RWPE2 (cell line): ENCODE data around the gene USF3.

Experiments
- ATAC-seq: fragments of 200-7000 bp; cut with Tn5 transposase; 3 replicates; pipeline ENCODE4 v1.9.1; 2021; ENCODE audit warnings: low read depth
- DNase-seq: peaks from one replicate; pipeline ENCODE4 v3.0.0-alpha.2; 2020; ENCODE audit warnings: low spot score
- H3K27ac ChIP-seq: fragments of 450-650 bp; 2 replicates; pipeline ENCODE4 v1.5.1; 2017; ENCODE audit warnings: mild to moderate bottlenecking; ENCODE audit not compliant: poor library complexity, severe bottlenecking
- H3K27me3 ChIP-seq: fragments of 250-450 bp; sonication (Bioruptor Pico); 2 replicates; pipeline ENCODE4 v1.5.1; 2021; ENCODE audit warnings: mild to moderate bottlenecking, moderate library complexity; ENCODE audit not compliant: insufficient read depth, poor library complexity, severe bottlenecking
- H3K36me3 ChIP-seq: fragments of 250-450 bp; sonication (Bioruptor Pico); 2 replicates; pipeline ENCODE4 v1.5.1; 2020; ENCODE audit warnings: low read depth, mild to moderate bottlenecking, moderate library complexity
- H3K4me1 ChIP-seq: fragments of 250-450 bp; sonication (Bioruptor Pico); 2 replicates; pipeline ENCODE4 v1.5.1; 2021; ENCODE audit warnings: mild to moderate bottlenecking, moderate library complexity; ENCODE audit not compliant: insufficient read depth, poor library complexity, severe bottlenecking
- H3K4me3 ChIP-seq: fragments of 250-450 bp; sonication (Bioruptor Pico); 2 replicates; pipeline ENCODE4 v1.5.1; 2021; ENCODE audit warnings: mild to moderate bottlenecking, moderate library complexity; ENCODE audit not compliant: severe bottlenecking
- H3K9me3 ChIP-seq: fragments of 250-450 bp; sonication (Bioruptor Pico); 2 replicates; pipeline ENCODE4 v1.5.1; 2021; ENCODE audit warnings: mild to moderate bottlenecking, moderate library complexity; ENCODE audit not compliant: severe bottlenecking
- TF ChIP-seq, protein P1 (sequence below): fragments of 450-650 bp; IDR thresholded peaks from one replicate; pipeline ENCODE4 v1.5.1; 2017; ENCODE audit warnings: mild to moderate bottlenecking, moderate library complexity; ENCODE audit not compliant: poor library complexity, severe bottlenecking

USF3 gene

GRCh38 chr3:113634782-113635474 is 61.5 kb downstream of the USF3 start:
- H3K4me3 ChIP-seq = no peak overlapping the region

GRCh38 chr3:113631573-113631972 is 64.9 kb downstream of the USF3 start:
- ATAC-seq = no peak
- H3K4me3 ChIP-seq = no peak overlapping the region
- TF ChIP-seq, protein P1, sequence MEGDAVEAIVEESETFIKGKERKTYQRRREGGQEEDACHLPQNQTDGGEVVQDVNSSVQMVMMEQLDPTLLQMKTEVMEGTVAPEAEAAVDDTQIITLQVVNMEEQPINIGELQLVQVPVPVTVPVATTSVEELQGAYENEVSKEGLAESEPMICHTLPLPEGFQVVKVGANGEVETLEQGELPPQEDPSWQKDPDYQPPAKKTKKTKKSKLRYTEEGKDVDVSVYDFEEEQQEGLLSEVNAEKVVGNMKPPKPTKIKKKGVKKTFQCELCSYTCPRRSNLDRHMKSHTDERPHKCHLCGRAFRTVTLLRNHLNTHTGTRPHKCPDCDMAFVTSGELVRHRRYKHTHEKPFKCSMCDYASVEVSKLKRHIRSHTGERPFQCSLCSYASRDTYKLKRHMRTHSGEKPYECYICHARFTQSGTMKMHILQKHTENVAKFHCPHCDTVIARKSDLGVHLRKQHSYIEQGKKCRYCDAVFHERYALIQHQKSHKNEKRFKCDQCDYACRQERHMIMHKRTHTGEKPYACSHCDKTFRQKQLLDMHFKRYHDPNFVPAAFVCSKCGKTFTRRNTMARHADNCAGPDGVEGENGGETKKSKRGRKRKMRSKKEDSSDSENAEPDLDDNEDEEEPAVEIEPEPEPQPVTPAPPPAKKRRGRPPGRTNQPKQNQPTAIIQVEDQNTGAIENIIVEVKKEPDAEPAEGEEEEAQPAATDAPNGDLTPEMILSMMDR = no peak

More at GRCh38 chr3:113634782-113635474, 61.5 kb downstream of the USF3 start:
- Histone ChIP-seq H3K4me1 (no peaks in the 10 kb centered on the region), H3K9me3 (no peaks in the 10 kb centered on the region), H3K27me3 (no peaks in the 10 kb centered on the region), H3K27ac (no peak overlapping the region), H3K36me3 (no peaks in the 10 kb centered on the region)
- ATAC-seq = no peak
- TF ChIP-seq, protein P1 = no peak
- no peak for DNase-seq

DNA sequence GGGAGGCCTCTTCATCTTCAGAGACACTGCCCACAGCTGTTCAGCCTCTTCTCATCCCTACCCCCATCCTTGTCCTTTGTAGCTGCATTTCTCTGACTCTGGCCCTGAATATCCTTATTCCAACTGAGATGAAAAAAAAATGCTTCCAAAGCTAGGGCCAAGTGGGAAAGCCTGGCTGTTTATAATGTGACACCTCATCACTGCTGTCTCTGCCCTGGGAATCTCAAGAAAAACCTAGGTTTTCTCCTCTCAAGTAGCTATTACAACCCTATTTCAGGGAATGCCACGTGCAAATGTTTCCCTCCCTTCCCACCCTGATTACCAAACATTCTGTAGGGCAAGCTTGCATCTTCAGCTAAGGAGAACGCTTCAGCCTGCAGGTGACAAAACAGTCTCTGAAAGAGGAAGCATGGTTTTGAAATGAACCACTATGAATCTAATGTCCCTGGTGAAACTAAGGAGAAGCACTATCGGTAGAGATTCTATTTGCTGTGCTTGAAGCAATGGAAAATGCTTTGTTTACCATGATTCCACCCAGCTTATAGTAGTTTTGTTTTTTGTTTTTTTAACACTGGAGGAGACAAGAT is 65.4 kb downstream of the USF3 start:
- Histone ChIP-seq H3K4me1 (peaks cover 4% of the 10 kb centered on the region), H3K27me3 (no peaks in the 10 kb centered on the region), H3K27ac (no peak overlapping the region), H3K9me3 (no peaks in the 10 kb centered on the region), H3K36me3 (no peaks in the 10 kb centered on the region), H3K4me3 (no peak overlapping the region)
- DNase-seq (no peak), ATAC-seq (no peak)
- TF ChIP-seq, protein P1 = no peak

More at GRCh38 chr3:113631573-113631972, 64.9 kb downstream of the USF3 start:
- H3K27ac ChIP-seq = no peak overlapping the region
- DNase-seq = no peak
- no peaks in the 10 kb centered on the region for H3K36me3 ChIP-seq
- H3K9me3 ChIP-seq = no peaks in the 10 kb centered on the region
- peaks cover 4% of the 10 kb centered on the region for H3K4me1 ChIP-seq
- H3K27me3 ChIP-seq = no peaks in the 10 kb centered on the region

DNA sequence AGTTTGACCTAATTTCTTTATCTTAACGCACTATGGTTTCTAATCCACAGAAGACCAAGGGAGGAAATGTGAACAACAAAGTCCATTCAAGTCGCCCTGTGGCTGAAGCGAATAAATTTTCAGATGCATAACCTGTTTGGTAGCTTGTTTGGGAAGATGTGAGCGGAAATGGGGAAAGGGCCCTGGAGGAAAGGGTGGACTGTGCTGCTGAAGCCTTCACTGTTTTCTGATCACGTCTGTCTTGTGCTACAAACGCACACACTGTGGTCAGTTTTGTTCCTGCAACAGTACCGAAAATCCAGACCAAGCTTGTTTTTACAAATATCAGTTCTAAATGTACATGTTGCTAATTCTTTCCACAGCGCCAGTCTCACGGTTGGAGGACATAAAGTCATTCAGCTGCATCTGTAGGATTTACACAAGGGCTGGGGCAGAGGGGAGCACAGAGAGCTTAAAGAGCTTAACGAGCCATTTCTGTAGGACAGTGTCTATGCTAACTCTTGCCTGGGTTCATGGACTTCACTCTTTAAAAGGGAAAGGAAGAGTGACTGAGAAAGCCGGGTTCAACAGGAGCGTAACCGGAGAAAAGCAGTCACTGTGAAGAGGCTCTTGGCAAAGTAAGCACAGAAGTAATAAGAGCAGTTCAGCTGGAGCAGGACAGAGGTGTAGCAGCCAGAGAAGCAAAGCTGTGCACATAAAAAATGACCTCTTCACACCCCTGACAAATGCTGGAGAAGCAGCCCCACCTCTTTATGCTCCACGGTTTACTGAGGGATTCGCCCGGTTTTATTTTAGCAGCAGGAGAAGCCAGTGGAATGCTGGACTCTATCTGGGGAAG is 66.6 kb downstream of the USF3 start:
- ATAC-seq = no peak
- H3K27ac ChIP-seq = no peak overlapping the region
- no peaks in the 10 kb centered on the region for H3K27me3 ChIP-seq
- no peak overlapping the region for H3K4me3 ChIP-seq
- TF ChIP-seq, protein P1 = no peak
- H3K4me1 ChIP-seq = peaks cover 4% of the 10 kb centered on the region
- no peaks in the 10 kb centered on the region for H3K36me3 ChIP-seq
- no peaks in the 10 kb centered on the region for H3K9me3 ChIP-seq
- no peak for DNase-seq
